GM12864 (cell line): Measurements from ENCODE around the gene TNIP3.

ENCODE experiments used
- DNase-seq: peaks from one replicate; pipeline ENCODE4 v3.0.0-alpha.2; 2011; ENCODE audit warnings: low read depth
- H3K4me3 ChIP-seq: 2 replicates; pipeline ENCODE4 v1.5.1; 2011; ENCODE audit warnings: mild to moderate bottlenecking, low read depth, low read length, control low read depth
- CTCF ChIP-seq: IDR thresholded peaks from 2 replicates; pipeline ENCODE4 v1.5.1; 2011; ENCODE audit warnings: low read depth, mild to moderate bottlenecking, moderate library complexity, low read length, control low read depth, inconsistent platforms; ENCODE audit errors: missing control alignments

The TNIP3 gene

DNA sequence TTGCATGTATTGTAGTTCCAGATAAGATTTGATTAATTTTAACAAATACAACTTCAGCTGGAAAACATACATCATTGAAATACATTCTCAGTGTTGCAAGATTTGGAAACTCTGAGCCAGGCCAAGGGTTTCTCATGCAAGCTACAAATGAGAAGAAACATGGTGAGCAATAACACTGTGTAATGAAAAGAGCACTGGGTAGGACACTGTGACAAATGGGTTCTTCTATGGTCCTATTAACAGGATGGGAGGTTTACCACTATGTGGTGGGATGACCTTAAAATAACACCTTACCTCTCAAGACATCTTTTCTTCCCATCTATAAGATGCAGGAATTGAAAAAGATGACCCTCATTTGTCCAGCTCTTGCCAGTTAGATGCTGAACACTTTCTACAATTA lies 72.2 kb downstream of the TNIP3 start:
- H3K4me3 ChIP-seq = no peak overlapping the region
- DNase-seq = no peak
- TF ChIP-seq CTCF = no peak

DNA sequence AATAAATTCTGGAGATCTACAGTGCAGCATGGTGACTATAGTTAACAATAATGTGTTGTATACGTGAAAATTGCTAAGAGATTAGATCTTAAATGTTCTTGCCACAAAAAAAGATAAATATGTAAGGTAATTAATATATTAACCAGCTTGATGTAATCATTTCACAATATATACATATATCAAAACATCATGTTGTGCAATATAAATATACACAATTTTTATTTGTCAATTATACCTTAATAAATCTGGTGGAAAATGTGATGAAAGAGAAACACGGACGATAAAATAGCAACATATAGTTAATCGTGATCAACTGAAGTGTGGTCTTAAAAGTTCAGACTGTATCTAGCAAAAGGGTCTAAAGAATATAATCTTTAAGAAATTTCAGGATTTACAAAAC lies 75.3 kb downstream of the TNIP3 start:
- DNase-seq = no peak
- no peak overlapping the region for H3K4me3 ChIP-seq

More for the DNA sequence above, 75.3 kb downstream of the TNIP3 start:
- no peak for TF ChIP-seq CTCF
